ENCODE data around the gene SMIM10L2A. TPM values are rescaled to one million over a fixed set of nuclear protein-coding genes. Genes with fewer than 3 reads are reported as not detected.

SMIM10L2A gene
- total and polyA plus RNA-seq, 2 donors (not counting 1 experiment from before 2014, with no cell fraction given), result 0.02 to 0.66 TPM

DNA sequence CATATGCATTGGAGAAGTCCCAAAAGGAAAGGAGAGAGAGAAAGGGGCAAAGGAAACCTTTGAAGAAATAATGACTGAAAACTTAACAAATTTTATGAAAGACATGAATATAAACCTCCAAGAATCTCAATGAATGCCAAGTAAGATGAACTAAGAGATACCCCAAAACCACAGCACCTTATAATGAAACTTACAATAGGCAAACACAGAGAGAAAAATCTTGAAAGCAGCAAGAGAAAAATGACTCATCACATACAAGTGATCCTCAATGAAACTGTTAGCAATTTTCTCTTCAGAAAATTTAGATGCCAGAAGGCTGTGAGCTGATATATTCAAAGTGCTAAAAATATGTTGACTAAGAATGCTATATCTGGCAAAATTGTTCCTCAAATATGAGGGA is 10.1 kb downstream of the SMIM10L2A start:
- H3K4me2 ChIP-seq (ENCODE audit: extremely low read depth, insufficient read depth, low read length), result no peak overlapping the region
- no peaks in the 10 kb centered on the region for H4K20me1 ChIP-seq (ENCODE audit: control insufficient read depth, extremely low read depth, insufficient read depth, low read length)
- no peaks in the 10 kb centered on the region for H3K36me3 ChIP-seq (ENCODE audit: control insufficient read depth, insufficient read depth, low read length)
- no peak for DNase-seq (ENCODE audit: low read depth in 2 of 2)
- H2AFZ ChIP-seq (ENCODE audit: low read length), result no peak overlapping the region
- no peak overlapping the region for H3K27ac ChIP-seq (ENCODE audit: insufficient read depth, low read length)
- no peak overlapping the region for H3K4me3 ChIP-seq (replicated peaks in 1 of 4; ENCODE audit: control extremely low read depth in 1 of 4, insufficient read depth in 1 of 4, low read depth in 3 of 4, low read length in 4 of 4)
- no peak overlapping the region for H3K9ac ChIP-seq (ENCODE audit: insufficient read depth, low read length)
- no peaks in the 10 kb centered on the region for H3K79me2 ChIP-seq (ENCODE audit: control insufficient read depth, insufficient read depth, low read length)
- no peaks in the 10 kb centered on the region for H3K9me3 ChIP-seq (ENCODE audit: control insufficient read depth, insufficient read depth, low read depth, low read length)
- H3K27me3 ChIP-seq (ENCODE audit: control insufficient read depth, insufficient read depth, low read length), result no peaks in the 10 kb centered on the region
- TF ChIP-seq CTCF (conservative IDR thresholded peaks at IDR 0.05 in 1 of 2, IDR thresholded peaks at IDR 0.05 in 1 of 2; ENCODE audit: low read depth in 1 of 2, low read length in 2 of 2) (no peak), EZH2 (IDR thresholded peaks at IDR 0.05; ENCODE audit: low read length, missing control alignments) (no peak)
- no peaks in the 10 kb centered on the region for H3K4me1 ChIP-seq (ENCODE audit: control insufficient read depth, extremely low read depth, insufficient read depth, low read length)

DNA sequence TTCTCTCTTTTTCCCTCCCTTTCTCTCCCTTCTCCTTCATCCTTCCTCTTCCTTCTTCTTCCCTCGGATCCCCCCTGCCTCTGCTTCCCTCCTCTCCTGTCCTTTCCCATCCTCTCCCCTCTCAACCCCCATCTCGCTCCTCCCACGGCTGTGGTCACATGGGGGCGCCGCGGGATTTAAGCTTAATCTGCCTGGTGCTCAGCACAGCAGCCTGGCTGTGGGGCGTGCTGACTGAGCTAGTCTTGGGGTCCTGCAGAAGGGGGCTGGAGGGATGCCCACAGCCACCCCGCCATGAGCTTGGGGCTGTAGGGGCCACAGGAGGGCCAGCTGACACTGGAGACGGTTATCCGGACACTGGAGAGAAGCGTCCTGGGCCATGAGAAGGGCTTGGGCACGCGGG is 10.7 kb downstream of the SMIM10L2A start:
- H3K4me2 ChIP-seq (ENCODE audit: extremely low read depth, insufficient read depth, low read length), result no peak overlapping the region
- no peaks in the 10 kb centered on the region for H3K79me2 ChIP-seq (ENCODE audit: control insufficient read depth, insufficient read depth, low read length)
- TF ChIP-seq CTCF (conservative IDR thresholded peaks at IDR 0.05 in 1 of 2, IDR thresholded peaks at IDR 0.05 in 1 of 2; ENCODE audit: low read depth in 1 of 2, low read length in 2 of 2), result no peak
- no peak for TF ChIP-seq EZH2 (IDR thresholded peaks at IDR 0.05; ENCODE audit: low read length, missing control alignments)
- no peak overlapping the region for H2AFZ ChIP-seq (ENCODE audit: low read length)
- H3K27ac ChIP-seq (ENCODE audit: insufficient read depth, low read length), result no peak overlapping the region
- H3K36me3 ChIP-seq (ENCODE audit: control insufficient read depth, insufficient read depth, low read length), result no peaks in the 10 kb centered on the region
- no peaks in the 10 kb centered on the region for H3K27me3 ChIP-seq (ENCODE audit: control insufficient read depth, insufficient read depth, low read length)
- no peak overlapping the region for H3K9ac ChIP-seq (ENCODE audit: insufficient read depth, low read length)
- H3K4me3 ChIP-seq (replicated peaks in 1 of 4; ENCODE audit: control extremely low read depth in 1 of 4, insufficient read depth in 1 of 4, low read depth in 3 of 4, low read length in 4 of 4), result no peak overlapping the region
- no peaks in the 10 kb centered on the region for H3K9me3 ChIP-seq (ENCODE audit: control insufficient read depth, insufficient read depth, low read depth, low read length)
- no peaks in the 10 kb centered on the region for H4K20me1 ChIP-seq (ENCODE audit: control insufficient read depth, extremely low read depth, insufficient read depth, low read length)
- no peak for DNase-seq (ENCODE audit: low read depth in 2 of 2)
- no peaks in the 10 kb centered on the region for H3K4me1 ChIP-seq (ENCODE audit: control insufficient read depth, extremely low read depth, insufficient read depth, low read length)

- Histone ChIP-seq H3K4me3 (replicated peaks in 1 of 4; ENCODE audit: control extremely low read depth in 1 of 4, insufficient read depth in 1 of 4, low read depth in 3 of 4, low read length in 4 of 4) (no peak overlapping the region), H3K4me1 (ENCODE audit: control insufficient read depth, extremely low read depth, insufficient read depth, low read length) (no peaks in the 10 kb centered on the region), H3K9me3 (ENCODE audit: control insufficient read depth, insufficient read depth, low read depth, low read length) (no peaks in the 10 kb centered on the region), H3K27ac (ENCODE audit: insufficient read depth, low read length) (no peak overlapping the region), H3K36me3 (ENCODE audit: control insufficient read depth, insufficient read depth, low read length) (no peaks in the 10 kb centered on the region), H3K9ac (ENCODE audit: insufficient read depth, low read length) (no peak overlapping the region), H4K20me1 (ENCODE audit: control insufficient read depth, extremely low read depth, insufficient read depth, low read length) (no peaks in the 10 kb centered on the region), H3K4me2 (ENCODE audit: extremely low read depth, insufficient read depth, low read length) (no peak overlapping the region), H2AFZ (ENCODE audit: low read length) (no peak overlapping the region), H3K27me3 (ENCODE audit: control insufficient read depth, insufficient read depth, low read length) (no peaks in the 10 kb centered on the region), H3K79me2 (ENCODE audit: control insufficient read depth, insufficient read depth, low read length) (no peaks in the 10 kb centered on the region)
- TF ChIP-seq EZH2 (IDR thresholded peaks at IDR 0.05; ENCODE audit: low read length, missing control alignments), result no peak
- TF ChIP-seq CTCF (conservative IDR thresholded peaks at IDR 0.05 in 1 of 2, IDR thresholded peaks at IDR 0.05 in 1 of 2; ENCODE audit: low read depth in 1 of 2, low read length in 2 of 2), result no peak
- DNase-seq (ENCODE audit: low read depth in 2 of 2), result no peak
Observed at GRCh38 chrX:135432881-135433521, 11.3 kb downstream of the SMIM10L2A start.

Data from fibroblast of lung (primary cell).